H1 (cell line): Measurements from ENCODE around the gene YWHAQ. TPM values are rescaled to one million over a fixed set of nuclear protein-coding genes. Genes with fewer than 3 reads are reported as not detected.
"Not testable (repeated sequence)": the region's sequence is repeated elsewhere in the genome, so short reads cannot be mapped to it uniquely, and the experiment has no call there.

Experiments used
- CTCF ChIA-PET: fragments of 300-600 bp; sonication (Branson Sonifier 250); formaldehyde crosslinking; loops from one replicate; lab custom pipeline; 2021; ENCODE audit not compliant: partially characterized antibody; lab: Charles Lee
- POLR2A ChIA-PET: fragments of 300-600 bp; sonication (Branson Sonifier 250); formaldehyde crosslinking; loops from one replicate; lab custom pipeline; 2021; ENCODE audit warnings: inconsistent platforms; ENCODE audit not compliant: partially characterized antibody; lab: Charles Lee
- DNase-seq, 2 experiments: peaks; one replicate each; pipeline versions ENCODE4 v3.0.0 to v3.0.0-alpha.2; 2010 to 2022; ENCODE audit warnings: low spot score in 2 of 2, low read depth in 1 of 2, mixed read lengths in 1 of 2
- FAIRE-seq: peaks from 2 replicates; lab custom pipeline; 2011; peaks lifted over from hg19 to GRCh38; lab: Jason Lieb, UNC
- H2AFZ ChIP-seq: 2 replicates; pipeline ENCODE4 v1.8.1; 2012; ENCODE audit warnings: low read length, inconsistent platforms
- H2AK5ac ChIP-seq: 2 replicates; pipeline ENCODE4 v1.6.1; 2013; ENCODE audit warnings: low read depth, low read length
- H2BK120ac ChIP-seq: replicated peaks from 2 replicates; pipeline ENCODE3; 2013; ENCODE audit warnings: low read depth, low read length, inconsistent platforms
- H2BK12ac ChIP-seq: 2 replicates; pipeline ENCODE4 v1.6.1; 2013; ENCODE audit warnings: low read depth, low read length
- H2BK15ac ChIP-seq: 2 replicates; pipeline ENCODE4 v1.6.1; 2013; ENCODE audit warnings: low read length
- H2BK20ac ChIP-seq: 2 replicates; pipeline ENCODE4 v1.6.1; 2013; ENCODE audit warnings: low read length
- H2BK5ac ChIP-seq: 2 replicates; pipeline ENCODE4 v1.6.1; 2013; ENCODE audit warnings: low read depth, low read length
- H3K14ac ChIP-seq: 2 replicates; pipeline ENCODE4 v1.6.1; 2013; ENCODE audit warnings: inconsistent platforms; ENCODE audit not compliant: insufficient read length
- H3K18ac ChIP-seq: 2 replicates; pipeline ENCODE4 v1.6.1; 2013; ENCODE audit warnings: low read length; ENCODE audit errors: extremely low read depth
- H3K23ac ChIP-seq: 2 replicates; pipeline ENCODE4 v1.6.1; 2013; ENCODE audit warnings: inconsistent platforms; ENCODE audit not compliant: insufficient read length
- H3K23me2 ChIP-seq: 2 replicates; pipeline ENCODE4 v1.6.1; 2013; ENCODE audit warnings: low read depth, low read length
- H3K27ac ChIP-seq: 2 replicates; pipeline ENCODE4 v1.6.1; 2011; ENCODE audit warnings: low read depth, low read length, inconsistent platforms
- H3K27me3 ChIP-seq, 4 experiments: replicated peaks in 1 of 4; 1 replicate in 1 of 4; 2 replicates in 3 of 4; pipeline versions ENCODE4 v1.6.1 to v1.8.1; 2011 to 2013; ENCODE audit warnings: low read length in 3 of 4, mild to moderate bottlenecking in 3 of 4, inconsistent platforms in 2 of 4, mixed read lengths in 2 of 4, moderate library complexity in 1 of 4; ENCODE audit not compliant: control insufficient read depth in 3 of 4, insufficient read depth in 3 of 4; ENCODE audit errors: extremely low read depth in 1 of 4
- H3K36me3 ChIP-seq, 4 experiments: 2 replicates each; pipeline versions ENCODE4 v1.6.1 to v1.8.1; 2011 to 2013; ENCODE audit warnings: mild to moderate bottlenecking in 4 of 4, low read length in 3 of 4, moderate library complexity in 2 of 4, control low read depth in 1 of 4, inconsistent platforms in 1 of 4; ENCODE audit not compliant: insufficient read depth in 4 of 4, control insufficient read depth in 2 of 4
- H3K4ac ChIP-seq: replicated peaks from 2 replicates; pipeline ENCODE3; 2013; ENCODE audit warnings: low read length, low read depth, mixed read lengths, inconsistent platforms; ENCODE audit not compliant: insufficient read length
- H3K4me1 ChIP-seq, 4 experiments: replicated peaks in 1 of 4; 1 replicate in 1 of 4; 2 replicates in 3 of 4; pipeline versions ENCODE4 v1.6.1 to v1.8.1; 2011 to 2013; ENCODE audit warnings: low read length in 3 of 4, inconsistent platforms in 2 of 4, mixed read lengths in 1 of 4; ENCODE audit not compliant: insufficient read depth in 4 of 4, control insufficient read depth in 3 of 4
- H3K4me2 ChIP-seq, 2 experiments: 2 replicates each; pipeline versions ENCODE4 v1.6.1 to v1.8.1; 2011 to 2013; ENCODE audit warnings: low read depth in 2 of 2, low read length in 2 of 2, control low read depth in 1 of 2, inconsistent platforms in 1 of 2, mild to moderate bottlenecking in 1 of 2; ENCODE audit not compliant: insufficient read depth in 1 of 2
- H3K4me3 ChIP-seq, 4 experiments: fragments of 200-600, 300-600 bp in 1 of 4; sonication (generic), shearing (Covaris generic), sonication (Bioruptor Twin) in 1 of 4; 2 replicates each; pipeline versions ENCODE4 v1.5.1 to v1.8.1; 2011 to 2016; ENCODE audit warnings: low read length in 4 of 4, low read depth in 3 of 4, control low read depth in 2 of 4, inconsistent platforms in 2 of 4, mild to moderate bottlenecking in 2 of 4, mixed read lengths in 1 of 4, moderate library complexity in 1 of 4; ENCODE audit not compliant: insufficient read depth in 2 of 4; ENCODE audit errors: extremely low read depth in 1 of 4
- H3K56ac ChIP-seq: replicated peaks from 2 replicates; pipeline ENCODE3; 2013; ENCODE audit warnings: low read depth, mild to moderate bottlenecking, mixed read lengths, low read length, inconsistent platforms; ENCODE audit not compliant: insufficient read length
- H3K79me1 ChIP-seq: 2 replicates; pipeline ENCODE4 v1.6.1; 2013; ENCODE audit warnings: low read depth, low read length, control low read depth
- H3K79me2 ChIP-seq, 2 experiments: 2 replicates each; pipeline versions ENCODE4 v1.6.1 to v1.8.1; 2012 to 2013; ENCODE audit warnings: low read length in 2 of 2, mild to moderate bottlenecking in 2 of 2, inconsistent platforms in 1 of 2; ENCODE audit not compliant: insufficient read depth in 2 of 2, control insufficient read depth in 1 of 2
- H3K9ac ChIP-seq, 4 experiments: replicated peaks in 1 of 4; 1 replicate in 1 of 4; 2 replicates in 3 of 4; pipeline versions ENCODE4 v1.6.1 to v1.8.1; 2011 to 2013; ENCODE audit warnings: low read depth in 3 of 4, low read length in 3 of 4, control low read depth in 2 of 4, mild to moderate bottlenecking in 2 of 4, moderate library complexity in 2 of 4, inconsistent platforms in 1 of 4; ENCODE audit errors: extremely low read depth in 1 of 4
- H3K9me3 ChIP-seq, 2 experiments: 2 replicates each; pipeline versions ENCODE4 v1.6.1 to v1.8.1; 2012 to 2013; ENCODE audit warnings: mild to moderate bottlenecking in 2 of 2, moderate library complexity in 2 of 2, control low read depth in 1 of 2, inconsistent platforms in 1 of 2, low read depth in 1 of 2, low read length in 1 of 2, mixed read lengths in 1 of 2; ENCODE audit not compliant: insufficient read depth in 2 of 2
- H4K20me1 ChIP-seq, 2 experiments: replicated peaks in 1 of 2; 2 replicates each; pipeline versions ENCODE3 to v1.8.1; 2011 to 2013; ENCODE audit warnings: inconsistent platforms in 2 of 2, low read length in 2 of 2, mild to moderate bottlenecking in 1 of 2; ENCODE audit not compliant: insufficient read depth in 2 of 2, control insufficient read depth in 1 of 2
- H4K5ac ChIP-seq: 2 replicates; pipeline ENCODE4 v1.6.1; 2013; ENCODE audit warnings: low read length, low read depth, mixed read lengths, inconsistent platforms; ENCODE audit not compliant: insufficient read length
- H4K8ac ChIP-seq: 2 replicates; pipeline ENCODE4 v1.8.0; 2013; ENCODE audit warnings: mild to moderate bottlenecking, moderate library complexity, low read length, inconsistent platforms; ENCODE audit not compliant: insufficient read depth; ENCODE audit errors: extremely low read depth
- H4K91ac ChIP-seq: replicated peaks from 2 replicates; pipeline ENCODE3; 2013; ENCODE audit warnings: low read length, mixed read lengths, inconsistent platforms; ENCODE audit not compliant: insufficient read length
- WGBS, 2 experiments: shearing (Covaris generic) in 1 of 2; methylation state at CpG; one replicate each; pipeline versions ENCODE4 v1.1.6 to v1.1.7; 2013 to 2015; ENCODE audit warnings: low lambda C conversion rate in 2 of 2, mixed read lengths in 2 of 2, inconsistent platforms in 1 of 2, low coverage in 1 of 2, missing lambda C conversion rate in 1 of 2; ENCODE audit not compliant: insufficient replicate concordance in 2 of 2, insufficient coverage in 1 of 2, insufficient read length in 1 of 2; ENCODE audit errors: extremely low coverage in 1 of 2, missing lambda C conversion rate in 1 of 2; 5-methylcytosine and 5-hydroxymethylcytosine counted together
- polyA plus RNA-seq, 7 experiments: library from polyadenylated mRNA; depleted of rRNA in 3 of 7; stranded (reverse) in 5 of 7; unstranded in 2 of 7; fragments of >200 nt in 5 of 7; fragments of 200-250 nt in 2 of 7; gene quantifications; 1 replicate in 5 of 7; 2 replicates in 1 of 7; 4 replicates in 1 of 7; pipeline versions ENCODE4 v1.2.1 to v1.2.3, GENCODE V29; 2011 to 2013; ENCODE audit warnings: missing spikeins in 2 of 7, mixed read lengths in 2 of 7
- total RNA-seq: library from RNA; stranded (reverse); fragmentation: NEBNext Ultra II Directional; extraction: Animal tissue kit (Norgen Biotek cat#: 25700); gene quantifications from 2 replicates; pipeline ENCODE4 v1.2.1, GENCODE V29; 2021

The YWHAQ gene
- total and polyA plus RNA-seq, 2 of the 8 experiments (the other 6 are each of a cell fraction or from before 2014, with no cell fraction given): 244 to 480 TPM

- H3K27me3 ChIP-seq, H3K27ac ChIP-seq, H2BK15ac ChIP-seq, H3K9ac ChIP-seq, H3K79me1 ChIP-seq, H2BK12ac ChIP-seq, H3K4me2 ChIP-seq, H4K5ac ChIP-seq, H3K23me2 ChIP-seq, H4K8ac ChIP-seq, H3K14ac ChIP-seq, H3K4me3 ChIP-seq, H2BK20ac ChIP-seq, H2BK5ac ChIP-seq, H4K20me1 ChIP-seq, H3K56ac ChIP-seq, H2AK5ac ChIP-seq, H3K4me1 ChIP-seq, H3K4ac ChIP-seq, H3K23ac ChIP-seq, DNase-seq, H3K9me3 ChIP-seq, H4K91ac ChIP-seq, H2BK120ac ChIP-seq, FAIRE-seq, H3K18ac ChIP-seq, H2AFZ ChIP-seq: not testable (repeated sequence)
- WGBS, 2 experiments: 94% methylated on average over 6 of the region's 6 CpGs; no CpG with 5 or more reads in 1 of the 2 experiments
- ChIA-PET CTCF (interaction anchor here (0.7 to 1.4 kb wide), 4 partner anchors 16 to 60 kb away, joined by 3 to 5 read pairs (median 4); no protein-coding TSS in a partner anchor), POLR2A (interaction anchor here (0.8 to 1.3 kb wide), 3 partner anchors 10 to 36 kb away, joined by 3 read pairs; partner anchors contain the start of gene YWHAQ)
- peaks cover 0 to 36% (median 16%) of the 10 kb centered on the region in 4 experiments; a peak in 5 of 8 replicates for H3K36me3 ChIP-seq
- peaks cover 15 to 91% of the 10 kb centered on the region in 2 experiments for H3K79me2 ChIP-seq
Observed at GRCh38 chr2:9595256-9595655, 35.5 kb downstream of the YWHAQ start.
